Tibial artery (tissue), 4 donors: ENCODE data around the gene GRIK1.

Source experiments
- DNase-seq, 2 donors: peaks; one replicate each; pipeline ENCODE4 v3.0.0-alpha.2; 2019
- H3K27ac ChIP-seq, 2 donors: fragments of 200-600 bp; sonication (generic) in 1 of 2; 1 replicate in 1 of 2; 2 replicates in 1 of 2; pipeline ENCODE4 v1.5.1; 2018 to 2019; ENCODE audit warnings: mild to moderate bottlenecking in 1 of 2
- H3K27me3 ChIP-seq, 2 donors: fragments of 200-600 bp; sonication (generic) in 1 of 2; one replicate each; pipeline versions ENCODE4 v1.5.1 to v1.6.0; 2016 to 2019
- H3K36me3 ChIP-seq, 3 donors: fragments of 200-600 bp; sonication (generic) in 2 of 3; one replicate each; pipeline ENCODE4 v1.5.1; 2016 to 2019; ENCODE audit warnings: mild to moderate bottlenecking in 2 of 3
- H3K4me1 ChIP-seq, 4 donors: fragments of 200-600 bp; sonication (generic) in 2 of 4; 1 replicate in 3 of 4; 2 replicates in 1 of 4; pipeline ENCODE4 v1.5.1; 2016 to 2019
- H3K4me3 ChIP-seq, 2 donors: fragments of 200-600 bp; sonication (generic) in 1 of 2; 1 replicate in 1 of 2; 2 replicates in 1 of 2; pipeline ENCODE4 v1.5.1; 2018 to 2019; ENCODE audit warnings: mild to moderate bottlenecking in 2 of 2
- H3K9me3 ChIP-seq, 3 donors: fragments of 200-600 bp; sonication (generic) in 1 of 3; one replicate each; pipeline ENCODE4 v1.5.1; 2016 to 2019
- intact Hi-C: fragments of 100-400 bp; cut with DNase I; formaldehyde crosslinking; loops from one replicate; pipeline ENCODE4 v1.15.0; 2023; ENCODE audit warnings: low total_unique reads
- TF ChIP-seq, protein P1 (sequence below), 2 experiments: fragments of 200-600 bp in 1 of 2; fragments of 450-650 bp in 1 of 2; IDR thresholded peaks; one replicate each; pipeline ENCODE4 v1.5.1; 2017 to 2019; ENCODE audit warnings: antibody characterized with exemption in 2 of 2, mild to moderate bottlenecking in 1 of 2, moderate library complexity in 1 of 2

GRIK1 gene

DNA sequence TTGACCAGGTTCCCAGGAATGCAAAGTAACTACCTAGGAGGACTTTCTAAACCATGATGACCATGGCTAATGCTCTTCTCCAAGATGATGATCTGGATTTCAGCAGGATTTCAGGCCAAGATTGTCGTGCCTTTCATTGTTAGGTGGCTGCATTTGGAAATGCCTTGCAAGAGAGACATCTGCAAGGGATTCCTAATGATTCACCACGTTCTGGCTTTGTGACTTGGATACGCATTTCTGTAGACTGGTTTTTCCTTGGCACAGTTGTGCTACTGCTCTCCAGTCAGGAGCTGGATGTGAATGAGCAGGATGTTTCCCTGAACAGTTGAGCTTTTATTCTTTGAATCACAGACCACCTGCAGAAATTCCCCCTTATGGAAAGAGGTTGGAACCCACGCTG is 428.7 kb downstream of the GRIK1 start:
- H3K9me3 ChIP-seq: peaks cover 0 to 8% (median 0%) of the 10 kb centered on the region in 3 donors
- no peaks in the 10 kb centered on the region for H3K4me1 ChIP-seq
- TF ChIP-seq, protein P1, sequence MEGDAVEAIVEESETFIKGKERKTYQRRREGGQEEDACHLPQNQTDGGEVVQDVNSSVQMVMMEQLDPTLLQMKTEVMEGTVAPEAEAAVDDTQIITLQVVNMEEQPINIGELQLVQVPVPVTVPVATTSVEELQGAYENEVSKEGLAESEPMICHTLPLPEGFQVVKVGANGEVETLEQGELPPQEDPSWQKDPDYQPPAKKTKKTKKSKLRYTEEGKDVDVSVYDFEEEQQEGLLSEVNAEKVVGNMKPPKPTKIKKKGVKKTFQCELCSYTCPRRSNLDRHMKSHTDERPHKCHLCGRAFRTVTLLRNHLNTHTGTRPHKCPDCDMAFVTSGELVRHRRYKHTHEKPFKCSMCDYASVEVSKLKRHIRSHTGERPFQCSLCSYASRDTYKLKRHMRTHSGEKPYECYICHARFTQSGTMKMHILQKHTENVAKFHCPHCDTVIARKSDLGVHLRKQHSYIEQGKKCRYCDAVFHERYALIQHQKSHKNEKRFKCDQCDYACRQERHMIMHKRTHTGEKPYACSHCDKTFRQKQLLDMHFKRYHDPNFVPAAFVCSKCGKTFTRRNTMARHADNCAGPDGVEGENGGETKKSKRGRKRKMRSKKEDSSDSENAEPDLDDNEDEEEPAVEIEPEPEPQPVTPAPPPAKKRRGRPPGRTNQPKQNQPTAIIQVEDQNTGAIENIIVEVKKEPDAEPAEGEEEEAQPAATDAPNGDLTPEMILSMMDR (IDR thresholded peaks at IDR 0.05): no peak
- H3K4me3 ChIP-seq: no peak overlapping the region
- intact Hi-C loops: no loop called here
- H3K27me3 ChIP-seq: no peaks in the 10 kb centered on the region
- H3K27ac ChIP-seq: no peak overlapping the region
- H3K36me3 ChIP-seq: no peaks in the 10 kb centered on the region
- DNase-seq: no peak

DNA sequence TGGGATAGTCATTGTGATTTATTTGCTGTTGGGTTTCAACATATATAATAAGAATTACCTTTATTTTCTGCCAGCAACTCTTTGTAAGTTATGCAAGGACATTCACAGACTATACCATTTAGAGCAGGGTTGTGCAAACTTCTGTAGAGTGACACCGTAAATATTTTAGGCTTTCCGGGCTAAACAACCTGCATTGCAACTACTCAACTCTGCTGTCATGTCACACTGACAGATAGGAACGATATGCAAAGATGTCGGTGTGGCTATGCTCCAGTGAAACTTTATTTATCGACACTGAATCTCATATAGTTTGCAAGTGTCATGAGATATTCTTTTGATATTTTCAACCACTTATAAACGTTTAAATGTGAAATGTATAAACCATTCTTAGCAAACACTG is 430.7 kb downstream of the GRIK1 start:
- H3K4me3 ChIP-seq: no peak overlapping the region
- H3K36me3 ChIP-seq: no peaks in the 10 kb centered on the region
- DNase-seq: no peak
- TF ChIP-seq, protein P1 (IDR thresholded peaks at IDR 0.05): no peak
- H3K27ac ChIP-seq: no peak overlapping the region
- intact Hi-C loops: no loop called here
- H3K9me3 ChIP-seq: peaks cover 0 to 8% (median 0%) of the 10 kb centered on the region in 3 donors
- H3K4me1 ChIP-seq: no peaks in the 10 kb centered on the region
- no peaks in the 10 kb centered on the region for H3K27me3 ChIP-seq

DNA sequence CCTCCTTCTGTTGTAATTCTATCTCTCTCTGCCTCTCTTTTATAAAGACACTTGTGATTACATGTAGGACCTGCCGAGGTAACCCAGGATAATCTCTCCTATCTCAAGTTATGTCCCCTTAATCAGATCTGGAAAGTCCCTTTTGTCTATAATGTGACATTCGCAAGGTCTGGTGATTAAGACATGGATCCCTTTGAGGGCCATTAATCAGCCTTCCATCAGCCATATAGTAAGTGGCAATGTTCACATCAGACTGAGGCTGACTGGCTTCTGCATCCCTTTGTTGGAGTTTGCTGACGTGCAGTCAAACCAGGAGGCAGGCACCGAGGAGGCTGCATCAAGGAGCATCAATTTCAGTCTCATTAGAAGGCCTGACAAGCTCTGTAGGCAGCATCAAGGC is 431.5 kb downstream of the GRIK1 start:
- H3K4me1 ChIP-seq: no peaks in the 10 kb centered on the region
- H3K27me3 ChIP-seq: no peaks in the 10 kb centered on the region
- no peak overlapping the region for H3K4me3 ChIP-seq
- TF ChIP-seq, protein P1 (IDR thresholded peaks at IDR 0.05): no peak
- intact Hi-C loops: no loop called here
- no peaks in the 10 kb centered on the region for H3K36me3 ChIP-seq
- H3K9me3 ChIP-seq: peaks cover 0 to 1% (median 0%) of the 10 kb centered on the region in 3 donors
- DNase-seq: no peak
- no peak overlapping the region for H3K27ac ChIP-seq

DNA sequence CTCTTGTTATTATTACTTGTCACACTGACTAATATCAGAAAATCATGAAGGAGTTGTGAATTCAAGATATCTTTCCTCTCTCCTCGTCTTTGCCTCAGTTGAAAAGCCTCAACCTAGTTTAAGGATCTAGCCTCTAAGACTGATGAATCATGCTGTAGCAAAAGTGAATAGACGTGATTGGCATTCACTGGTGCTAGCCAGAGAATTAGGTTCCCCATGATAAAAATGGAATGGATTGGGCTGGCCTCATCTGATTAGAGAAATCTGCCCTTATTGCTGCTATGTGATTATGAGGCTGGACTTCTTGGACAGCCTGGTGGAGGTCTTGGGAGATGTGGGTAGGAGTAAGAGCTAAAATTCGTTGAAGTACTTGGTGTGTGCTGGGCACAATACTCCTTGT is 432.8 kb downstream of the GRIK1 start:
- intact Hi-C loops: no loop called here
- Histone ChIP-seq H3K27ac (no peak overlapping the region), H3K36me3 (no peaks in the 10 kb centered on the region), H3K4me3 (no peak overlapping the region), H3K4me1 (no peaks in the 10 kb centered on the region), H3K27me3 (no peaks in the 10 kb centered on the region), H3K9me3 (no peaks in the 10 kb centered on the region)
- DNase-seq: no peak
- TF ChIP-seq, protein P1 (IDR thresholded peaks at IDR 0.05): no peak

DNA sequence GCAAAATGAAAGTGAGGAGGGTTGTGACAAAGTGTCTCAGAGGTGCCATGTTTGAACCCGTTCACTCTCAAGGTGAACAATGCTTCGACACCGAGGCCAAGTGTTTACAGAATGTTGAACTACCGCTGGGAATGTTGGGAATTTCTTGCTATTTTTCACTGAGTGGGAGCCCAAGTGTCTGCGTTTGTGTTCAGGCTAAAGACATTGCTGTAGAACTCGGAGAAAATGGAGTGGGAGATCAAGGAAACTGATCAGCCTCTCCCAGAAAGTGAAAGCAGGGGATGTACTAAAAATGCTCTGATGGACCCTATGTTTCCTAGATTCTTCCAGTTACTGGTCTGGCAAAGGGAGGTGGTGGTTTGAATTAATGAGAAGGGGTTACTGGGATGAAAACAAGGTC is 433.6 kb downstream of the GRIK1 start:
- TF ChIP-seq, protein P1 (IDR thresholded peaks at IDR 0.05): no peak
- H3K4me3 ChIP-seq: no peak overlapping the region
- no peak overlapping the region for H3K27ac ChIP-seq
- no peaks in the 10 kb centered on the region for H3K4me1 ChIP-seq
- no peaks in the 10 kb centered on the region for H3K27me3 ChIP-seq
- no peak for DNase-seq
- H3K9me3 ChIP-seq: no peaks in the 10 kb centered on the region
- intact Hi-C loops: no loop called here
- H3K36me3 ChIP-seq: no peaks in the 10 kb centered on the region

DNA sequence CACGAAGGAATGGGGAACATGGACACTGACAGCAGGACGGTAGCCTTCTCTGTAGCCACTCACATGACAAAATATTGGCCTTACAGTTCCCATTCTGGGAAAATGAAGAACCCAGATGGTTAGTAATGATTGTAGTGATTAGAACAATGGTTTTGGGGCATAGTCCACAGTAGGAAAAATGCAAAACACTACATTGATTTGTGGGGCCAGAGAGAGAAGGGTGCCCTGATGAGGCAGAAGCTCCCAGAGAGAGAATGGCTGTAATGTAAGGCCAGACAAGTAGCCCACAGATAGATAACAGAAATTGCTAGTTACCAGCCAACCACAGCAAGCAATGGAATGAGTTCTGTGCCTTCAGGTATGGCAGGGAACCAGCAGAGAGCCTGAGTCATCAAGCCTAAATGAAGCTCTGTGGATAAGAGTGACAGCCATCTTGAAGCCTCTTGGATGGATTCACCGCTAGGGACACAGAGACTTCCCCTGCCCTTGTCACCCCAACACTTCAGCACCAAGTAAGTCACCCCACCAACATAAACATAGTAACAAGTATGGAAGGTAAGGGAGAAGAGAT is 435.0 kb downstream of the GRIK1 start:
- intact Hi-C loops: no loop called here
- H3K9me3 ChIP-seq: no peaks in the 10 kb centered on the region
- no peak overlapping the region for H3K4me3 ChIP-seq
- TF ChIP-seq, protein P1 (IDR thresholded peaks at IDR 0.05): no peak
- no peak for DNase-seq
- no peak overlapping the region for H3K27ac ChIP-seq
- H3K27me3 ChIP-seq: no peaks in the 10 kb centered on the region
- H3K36me3 ChIP-seq: no peaks in the 10 kb centered on the region
- H3K4me1 ChIP-seq: no peaks in the 10 kb centered on the region
